H1 (cell line): ENCODE measurements around the gene EFCAB8. TPM values are rescaled to one million over a fixed set of nuclear protein-coding genes. Genes with fewer than 3 reads are reported as not detected.

ENCODE experiments used
- CTCF ChIA-PET: fragments of 300-600 bp; sonication (Branson Sonifier 250); formaldehyde crosslinking; loops from one replicate; lab custom pipeline; 2021; ENCODE audit not compliant: partially characterized antibody; lab: Charles Lee
- POLR2A ChIA-PET: fragments of 300-600 bp; sonication (Branson Sonifier 250); formaldehyde crosslinking; loops from one replicate; lab custom pipeline; 2021; ENCODE audit warnings: inconsistent platforms; ENCODE audit not compliant: partially characterized antibody; lab: Charles Lee
- DNase-seq, 2 experiments: peaks; one replicate each; pipeline versions ENCODE4 v3.0.0 to v3.0.0-alpha.2; 2010 to 2022; ENCODE audit warnings: low spot score in 2 of 2, low read depth in 1 of 2, mixed read lengths in 1 of 2
- FAIRE-seq: peaks from 2 replicates; lab custom pipeline; 2011; peaks lifted over from hg19 to GRCh38; lab: Jason Lieb, UNC
- H2AFZ ChIP-seq: 2 replicates; pipeline ENCODE4 v1.8.1; 2012; ENCODE audit warnings: low read length, inconsistent platforms
- H2AK5ac ChIP-seq: 2 replicates; pipeline ENCODE4 v1.6.1; 2013; ENCODE audit warnings: low read depth, low read length
- H2BK120ac ChIP-seq: replicated peaks from 2 replicates; pipeline ENCODE3; 2013; ENCODE audit warnings: low read depth, low read length, inconsistent platforms
- H2BK12ac ChIP-seq: 2 replicates; pipeline ENCODE4 v1.6.1; 2013; ENCODE audit warnings: low read depth, low read length
- H2BK15ac ChIP-seq: 2 replicates; pipeline ENCODE4 v1.6.1; 2013; ENCODE audit warnings: low read length
- H2BK20ac ChIP-seq: 2 replicates; pipeline ENCODE4 v1.6.1; 2013; ENCODE audit warnings: low read length
- H2BK5ac ChIP-seq: 2 replicates; pipeline ENCODE4 v1.6.1; 2013; ENCODE audit warnings: low read depth, low read length
- H3K14ac ChIP-seq: 2 replicates; pipeline ENCODE4 v1.6.1; 2013; ENCODE audit warnings: inconsistent platforms; ENCODE audit not compliant: insufficient read length
- H3K18ac ChIP-seq: 2 replicates; pipeline ENCODE4 v1.6.1; 2013; ENCODE audit warnings: low read length; ENCODE audit errors: extremely low read depth
- H3K23ac ChIP-seq: 2 replicates; pipeline ENCODE4 v1.6.1; 2013; ENCODE audit warnings: inconsistent platforms; ENCODE audit not compliant: insufficient read length
- H3K23me2 ChIP-seq: 2 replicates; pipeline ENCODE4 v1.6.1; 2013; ENCODE audit warnings: low read depth, low read length
- H3K27ac ChIP-seq: 2 replicates; pipeline ENCODE4 v1.6.1; 2011; ENCODE audit warnings: low read depth, low read length, inconsistent platforms
- H3K27me3 ChIP-seq, 4 experiments: replicated peaks in 1 of 4; 1 replicate in 1 of 4; 2 replicates in 3 of 4; pipeline versions ENCODE4 v1.6.1 to v1.8.1; 2011 to 2013; ENCODE audit warnings: low read length in 3 of 4, mild to moderate bottlenecking in 3 of 4, inconsistent platforms in 2 of 4, mixed read lengths in 2 of 4, moderate library complexity in 1 of 4; ENCODE audit not compliant: control insufficient read depth in 3 of 4, insufficient read depth in 3 of 4; ENCODE audit errors: extremely low read depth in 1 of 4
- H3K36me3 ChIP-seq, 4 experiments: 2 replicates each; pipeline versions ENCODE4 v1.6.1 to v1.8.1; 2011 to 2013; ENCODE audit warnings: mild to moderate bottlenecking in 4 of 4, low read length in 3 of 4, moderate library complexity in 2 of 4, control low read depth in 1 of 4, inconsistent platforms in 1 of 4; ENCODE audit not compliant: insufficient read depth in 4 of 4, control insufficient read depth in 2 of 4
- H3K4ac ChIP-seq: replicated peaks from 2 replicates; pipeline ENCODE3; 2013; ENCODE audit warnings: low read length, low read depth, mixed read lengths, inconsistent platforms; ENCODE audit not compliant: insufficient read length
- H3K4me1 ChIP-seq, 4 experiments: replicated peaks in 1 of 4; 1 replicate in 1 of 4; 2 replicates in 3 of 4; pipeline versions ENCODE4 v1.6.1 to v1.8.1; 2011 to 2013; ENCODE audit warnings: low read length in 3 of 4, inconsistent platforms in 2 of 4, mixed read lengths in 1 of 4; ENCODE audit not compliant: insufficient read depth in 4 of 4, control insufficient read depth in 3 of 4
- H3K4me2 ChIP-seq, 2 experiments: 2 replicates each; pipeline versions ENCODE4 v1.6.1 to v1.8.1; 2011 to 2013; ENCODE audit warnings: low read depth in 2 of 2, low read length in 2 of 2, control low read depth in 1 of 2, inconsistent platforms in 1 of 2, mild to moderate bottlenecking in 1 of 2; ENCODE audit not compliant: insufficient read depth in 1 of 2
- H3K4me3 ChIP-seq, 4 experiments: fragments of 200-600, 300-600 bp in 1 of 4; sonication (generic), shearing (Covaris generic), sonication (Bioruptor Twin) in 1 of 4; 2 replicates each; pipeline versions ENCODE4 v1.5.1 to v1.8.1; 2011 to 2016; ENCODE audit warnings: low read length in 4 of 4, low read depth in 3 of 4, control low read depth in 2 of 4, inconsistent platforms in 2 of 4, mild to moderate bottlenecking in 2 of 4, mixed read lengths in 1 of 4, moderate library complexity in 1 of 4; ENCODE audit not compliant: insufficient read depth in 2 of 4; ENCODE audit errors: extremely low read depth in 1 of 4
- H3K56ac ChIP-seq: replicated peaks from 2 replicates; pipeline ENCODE3; 2013; ENCODE audit warnings: low read depth, mild to moderate bottlenecking, mixed read lengths, low read length, inconsistent platforms; ENCODE audit not compliant: insufficient read length
- H3K79me1 ChIP-seq: 2 replicates; pipeline ENCODE4 v1.6.1; 2013; ENCODE audit warnings: low read depth, low read length, control low read depth
- H3K79me2 ChIP-seq, 2 experiments: 2 replicates each; pipeline versions ENCODE4 v1.6.1 to v1.8.1; 2012 to 2013; ENCODE audit warnings: low read length in 2 of 2, mild to moderate bottlenecking in 2 of 2, inconsistent platforms in 1 of 2; ENCODE audit not compliant: insufficient read depth in 2 of 2, control insufficient read depth in 1 of 2
- H3K9ac ChIP-seq, 4 experiments: replicated peaks in 1 of 4; 1 replicate in 1 of 4; 2 replicates in 3 of 4; pipeline versions ENCODE4 v1.6.1 to v1.8.1; 2011 to 2013; ENCODE audit warnings: low read depth in 3 of 4, low read length in 3 of 4, control low read depth in 2 of 4, mild to moderate bottlenecking in 2 of 4, moderate library complexity in 2 of 4, inconsistent platforms in 1 of 4; ENCODE audit errors: extremely low read depth in 1 of 4
- H3K9me3 ChIP-seq, 2 experiments: 2 replicates each; pipeline versions ENCODE4 v1.6.1 to v1.8.1; 2012 to 2013; ENCODE audit warnings: mild to moderate bottlenecking in 2 of 2, moderate library complexity in 2 of 2, control low read depth in 1 of 2, inconsistent platforms in 1 of 2, low read depth in 1 of 2, low read length in 1 of 2, mixed read lengths in 1 of 2; ENCODE audit not compliant: insufficient read depth in 2 of 2
- H4K20me1 ChIP-seq, 2 experiments: replicated peaks in 1 of 2; 2 replicates each; pipeline versions ENCODE3 to v1.8.1; 2011 to 2013; ENCODE audit warnings: inconsistent platforms in 2 of 2, low read length in 2 of 2, mild to moderate bottlenecking in 1 of 2; ENCODE audit not compliant: insufficient read depth in 2 of 2, control insufficient read depth in 1 of 2
- H4K5ac ChIP-seq: 2 replicates; pipeline ENCODE4 v1.6.1; 2013; ENCODE audit warnings: low read length, low read depth, mixed read lengths, inconsistent platforms; ENCODE audit not compliant: insufficient read length
- H4K8ac ChIP-seq: 2 replicates; pipeline ENCODE4 v1.8.0; 2013; ENCODE audit warnings: mild to moderate bottlenecking, moderate library complexity, low read length, inconsistent platforms; ENCODE audit not compliant: insufficient read depth; ENCODE audit errors: extremely low read depth
- H4K91ac ChIP-seq: replicated peaks from 2 replicates; pipeline ENCODE3; 2013; ENCODE audit warnings: low read length, mixed read lengths, inconsistent platforms; ENCODE audit not compliant: insufficient read length
- MAFK ChIP-seq: IDR thresholded peaks from 2 replicates; pipeline ENCODE4 v1.6.1; 2012; ENCODE audit warnings: low read depth, mild to moderate bottlenecking, improper control_type of control experiment, low read length
- SP2 ChIP-seq: IDR thresholded peaks from 2 replicates; pipeline ENCODE4 v1.6.1; 2012; ENCODE audit warnings: mild to moderate bottlenecking, low read length, inconsistent platforms
- WGBS, 2 experiments: shearing (Covaris generic) in 1 of 2; methylation state at CpG; one replicate each; pipeline versions ENCODE4 v1.1.6 to v1.1.7; 2013 to 2015; ENCODE audit warnings: low lambda C conversion rate in 2 of 2, mixed read lengths in 2 of 2, inconsistent platforms in 1 of 2, low coverage in 1 of 2, missing lambda C conversion rate in 1 of 2; ENCODE audit not compliant: insufficient replicate concordance in 2 of 2, insufficient coverage in 1 of 2, insufficient read length in 1 of 2; ENCODE audit errors: extremely low coverage in 1 of 2, missing lambda C conversion rate in 1 of 2; 5-methylcytosine and 5-hydroxymethylcytosine counted together
- polyA plus RNA-seq, 7 experiments: library from polyadenylated mRNA; depleted of rRNA in 3 of 7; stranded (reverse) in 5 of 7; unstranded in 2 of 7; fragments of >200 nt in 5 of 7; fragments of 200-250 nt in 2 of 7; gene quantifications; 1 replicate in 5 of 7; 2 replicates in 1 of 7; 4 replicates in 1 of 7; pipeline versions ENCODE4 v1.2.1 to v1.2.3, GENCODE V29; 2011 to 2013; ENCODE audit warnings: missing spikeins in 2 of 7, mixed read lengths in 2 of 7
- total RNA-seq: library from RNA; stranded (reverse); fragmentation: NEBNext Ultra II Directional; extraction: Animal tissue kit (Norgen Biotek cat#: 25700); gene quantifications from 2 replicates; pipeline ENCODE4 v1.2.1, GENCODE V29; 2021

The EFCAB8 gene
- total and polyA plus RNA-seq, 2 of the 8 experiments (the other 6 are each of a cell fraction or from before 2014, with no cell fraction given), result 0.06 to 0.20 TPM

DNA sequence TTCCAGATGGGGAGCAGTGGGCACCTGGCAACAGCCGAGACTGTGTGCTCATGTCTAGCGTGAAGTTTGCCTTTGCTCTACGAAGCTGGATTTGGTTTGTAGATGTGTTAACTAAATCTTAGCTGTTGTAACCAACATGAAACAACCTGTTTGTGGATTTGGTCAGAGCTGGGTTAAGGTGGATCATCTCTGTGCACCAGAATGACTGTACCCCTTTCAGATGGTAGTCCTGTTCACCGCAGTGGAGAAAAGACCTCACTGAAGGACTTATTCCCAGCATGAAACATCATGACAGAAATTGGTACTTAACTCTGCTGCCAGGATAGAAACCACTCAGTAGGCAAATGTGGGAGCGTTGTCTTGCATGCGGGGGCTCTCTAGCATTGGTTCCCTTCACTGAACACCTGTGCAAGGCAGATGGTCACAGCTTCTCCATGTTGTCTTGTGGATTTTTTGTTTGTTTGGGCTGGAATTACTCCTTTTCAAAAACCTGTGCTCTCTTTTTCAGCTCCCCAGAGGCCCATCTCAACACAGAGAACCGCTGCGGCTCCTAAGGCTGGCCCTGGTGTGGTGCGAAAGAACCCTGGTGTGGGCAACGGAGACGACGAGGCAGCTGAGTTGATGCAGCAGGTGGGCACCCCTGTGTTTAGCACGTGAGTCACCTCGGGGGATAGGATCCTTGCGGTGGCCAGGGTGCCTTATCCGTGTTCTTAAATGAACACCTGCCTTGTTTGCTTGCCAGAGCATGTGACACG, 19.3 kb upstream of the EFCAB8 start:
- Histone ChIP-seq H3K9ac (no peak overlapping the region), H3K79me2 (peaks cover 3 to 26% of the 10 kb centered on the region in 2 experiments; a peak in 3 of 4 replicates), H3K27me3 (no peaks in the 10 kb centered on the region), H3K79me1 (peaks cover 11% of the 10 kb centered on the region), H2BK12ac (no peak overlapping the region), H4K8ac (no peak overlapping the region), H4K20me1 (peaks cover 4 to 6% of the 10 kb centered on the region in 2 experiments), H3K4me1 (no peaks in the 10 kb centered on the region), H3K14ac (no peak overlapping the region), H3K4me3 (no peak overlapping the region), H3K18ac (no peak overlapping the region), H2BK120ac (no peak overlapping the region), H2BK20ac (no peak overlapping the region), H2BK5ac (no peak overlapping the region), H3K56ac (no peak overlapping the region), H2AFZ (no peak overlapping the region), H3K9me3 (no peaks in the 10 kb centered on the region), H3K4ac (no peak overlapping the region), H3K23ac (no peak overlapping the region), H3K4me2 (no peak overlapping the region), H4K5ac (no peak overlapping the region), H3K27ac (no peak overlapping the region), H3K36me3 (peaks cover 32 to 76% (median 55%) of the 10 kb centered on the region in 4 experiments), H2BK15ac (no peak overlapping the region), H4K91ac (no peak overlapping the region), H2AK5ac (no peak overlapping the region), H3K23me2 (no peaks in the 10 kb centered on the region)
- ChIA-PET POLR2A (no interaction called here), CTCF (interaction anchor here (0.7 kb wide), 1 partner anchor 9 kb away, joined by 3 read pairs; no protein-coding TSS in a partner anchor)
- DNase-seq (no peak), FAIRE-seq (no peak)
- WGBS, 2 experiments, result 98% methylated on average over 17 of the region's 17 CpGs; no CpG with 5 or more reads in 1 of the 2 experiments
- TF ChIP-seq SP2 (no peak), MAFK (no peak)
